ES-I3 (cell line): ENCODE measurements around the gene CCDC127.
"Not testable (repeated sequence)": the region's sequence is repeated elsewhere in the genome, so short reads cannot be mapped to it uniquely, and the experiment has no call there.

ENCODE experiments used
- H3K36me3 ChIP-seq: 2 replicates; pipeline ENCODE4 v1.6.1; 2013; ENCODE audit warnings: mild to moderate bottlenecking, low read length, control low read depth, moderate library complexity; ENCODE audit not compliant: insufficient read depth
- H3K4me1 ChIP-seq: 2 replicates; pipeline ENCODE4 v1.6.1; 2013; ENCODE audit warnings: mild to moderate bottlenecking, control low read depth, low read length; ENCODE audit not compliant: insufficient read depth
- H3K9ac ChIP-seq: 2 replicates; pipeline ENCODE4 v1.6.1; 2013; ENCODE audit warnings: low read depth, mild to moderate bottlenecking, low read length, moderate library complexity
- H3K9me3 ChIP-seq: 2 replicates; pipeline ENCODE4 v1.6.1; 2013; ENCODE audit warnings: mild to moderate bottlenecking, low read length, moderate library complexity; ENCODE audit not compliant: control insufficient read depth, insufficient read depth

The CCDC127 gene

DNA sequence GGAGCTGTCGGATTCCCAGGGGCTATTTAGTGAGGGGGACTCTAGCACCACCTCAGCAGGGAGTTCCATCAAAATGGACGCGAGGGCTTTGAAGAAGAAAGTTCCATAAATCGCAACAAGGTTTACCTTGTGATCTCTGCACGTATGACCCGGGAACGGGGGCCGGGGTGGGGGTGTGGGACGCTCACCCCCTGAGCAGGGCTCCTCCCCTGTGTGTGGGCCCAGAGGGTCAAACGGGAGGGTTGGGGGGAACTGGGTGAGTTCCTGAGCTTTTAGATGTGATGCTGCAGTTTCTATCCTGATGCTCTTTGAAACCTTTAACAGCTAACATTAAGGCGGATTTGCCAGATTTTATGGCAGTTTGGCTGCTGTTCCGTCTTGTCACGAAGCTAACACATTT is 45.5 kb downstream of the CCDC127 start:
- H3K4me1 ChIP-seq = peaks cover 3% of the 10 kb centered on the region; the same call in 1 of the 2 replicates
- H3K9ac ChIP-seq = no peak overlapping the region
- H3K9me3 ChIP-seq = no peaks in the 10 kb centered on the region
- no peaks in the 10 kb centered on the region for H3K36me3 ChIP-seq

DNA sequence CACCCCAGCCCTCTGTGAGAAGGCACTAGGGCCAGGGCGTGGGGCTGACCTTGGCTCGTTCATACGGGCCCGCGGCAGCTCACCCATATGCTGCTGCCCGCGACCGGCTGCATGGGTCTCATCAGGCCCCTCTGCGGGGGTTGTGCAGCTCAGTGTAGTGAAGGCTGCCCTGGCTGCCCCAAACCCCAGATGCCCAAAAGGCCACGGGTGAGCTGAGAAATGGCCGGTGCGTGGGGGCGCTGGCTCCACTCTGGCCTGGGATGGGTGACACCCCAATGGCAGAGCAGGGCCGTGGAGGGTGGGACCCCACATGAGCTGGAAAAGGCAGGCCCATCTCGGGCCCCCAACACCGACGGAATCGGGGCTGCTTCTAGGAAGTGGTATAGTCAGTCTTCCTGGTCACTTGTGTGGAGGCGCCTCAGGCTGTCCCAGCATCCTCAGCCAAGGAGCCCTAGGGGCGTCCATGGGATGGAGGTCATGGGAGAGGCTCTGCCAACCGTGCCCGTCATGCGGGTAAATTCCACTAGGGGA is 46.1 kb downstream of the CCDC127 start:
- H3K4me1 ChIP-seq = peaks cover 3% of the 10 kb centered on the region; the same call in 1 of the 2 replicates
- H3K9me3 ChIP-seq = no peaks in the 10 kb centered on the region
- no peak overlapping the region for H3K9ac ChIP-seq
- H3K36me3 ChIP-seq = no peaks in the 10 kb centered on the region

- H3K9ac ChIP-seq = no peak overlapping the region
- no peaks in the 10 kb centered on the region for H3K36me3 ChIP-seq
- H3K4me1 ChIP-seq = peaks cover 1% of the 10 kb centered on the region; the same call in 1 of the 2 replicates
- no peaks in the 10 kb centered on the region for H3K9me3 ChIP-seq
Measured at GRCh38 chr5:170971-171800, 46.8 kb downstream of the CCDC127 start.

- no peaks in the 10 kb centered on the region for H3K4me1 ChIP-seq
- H3K36me3 ChIP-seq = no peaks in the 10 kb centered on the region
- no peak overlapping the region for H3K9ac ChIP-seq
- no peaks in the 10 kb centered on the region for H3K9me3 ChIP-seq
Measured at GRCh38 chr5:169728-170094, 48.2 kb downstream of the CCDC127 start.

- Histone ChIP-seq H3K36me3 (no peaks in the 10 kb centered on the region), H3K9me3 (no peaks in the 10 kb centered on the region), H3K9ac (no peak overlapping the region), H3K4me1 (no peaks in the 10 kb centered on the region)
Measured at GRCh38 chr5:169071-169727, 48.8 kb downstream of the CCDC127 start.

- Histone ChIP-seq H3K9ac (no peak overlapping the region), H3K9me3 (no peaks in the 10 kb centered on the region), H3K36me3 (no peaks in the 10 kb centered on the region), H3K4me1 (no peaks in the 10 kb centered on the region)
Measured at GRCh38 chr5:167982-168660, 49.8 kb downstream of the CCDC127 start.

- H3K4me1 ChIP-seq = no peaks in the 10 kb centered on the region
Measured at GRCh38 chr5:167511-167910, 50.4 kb downstream of the CCDC127 start.

DNA sequence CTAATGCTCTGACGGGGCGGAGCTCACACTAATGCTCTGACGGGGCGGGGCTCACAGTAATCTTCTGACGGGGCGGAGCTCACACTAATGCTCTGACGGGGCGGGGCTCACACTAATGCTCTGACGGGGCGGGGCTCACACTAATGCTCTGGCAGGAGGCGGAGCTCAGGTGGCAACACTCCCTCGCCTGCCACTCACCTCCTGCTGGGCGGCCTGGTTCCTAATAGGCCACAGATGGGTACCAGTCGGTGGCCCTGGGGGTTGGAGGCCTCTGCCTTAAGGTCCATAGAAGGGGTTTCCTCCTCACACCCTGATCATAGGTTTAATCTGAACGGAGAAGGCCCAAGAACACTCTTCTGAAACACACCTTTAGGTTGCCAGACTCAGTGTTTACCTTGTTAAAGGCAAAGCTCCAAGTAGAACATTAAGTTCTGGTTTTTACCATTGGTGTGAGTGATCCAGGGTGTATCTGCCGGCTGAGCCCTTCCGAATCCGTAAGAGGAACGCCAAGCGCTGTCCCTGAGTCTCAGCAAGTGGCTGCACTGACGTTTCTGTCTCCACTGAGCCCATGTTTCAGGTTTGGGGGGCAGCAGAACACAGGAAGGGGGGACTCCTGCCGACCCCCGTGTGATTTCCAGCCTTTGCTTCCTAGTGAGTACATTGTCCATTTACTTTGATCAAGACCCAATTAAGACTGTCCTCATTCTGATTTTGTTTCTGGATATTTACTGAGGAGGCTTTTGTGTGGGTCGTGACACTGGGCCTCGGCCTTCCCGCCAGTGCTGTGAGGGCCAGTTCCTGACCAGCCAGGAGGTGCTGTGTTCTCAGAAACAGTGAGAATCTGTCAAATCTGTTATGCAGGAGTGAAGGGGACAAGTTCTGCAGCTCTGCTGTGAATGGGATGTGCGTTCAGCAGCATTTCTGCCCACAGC is 51.2 kb downstream of the CCDC127 start:
- Histone ChIP-seq H3K36me3 (no peaks in the 10 kb centered on the region), H3K9ac (no peak overlapping the region), H3K9me3 (no peaks in the 10 kb centered on the region), H3K4me1 (no peaks in the 10 kb centered on the region)

More at GRCh38 chr5:167511-167910, 50.4 kb downstream of the CCDC127 start:
- no peaks in the 10 kb centered on the region for H3K36me3 ChIP-seq
- H3K9me3 ChIP-seq = no peaks in the 10 kb centered on the region
- no peak overlapping the region for H3K9ac ChIP-seq

DNA sequence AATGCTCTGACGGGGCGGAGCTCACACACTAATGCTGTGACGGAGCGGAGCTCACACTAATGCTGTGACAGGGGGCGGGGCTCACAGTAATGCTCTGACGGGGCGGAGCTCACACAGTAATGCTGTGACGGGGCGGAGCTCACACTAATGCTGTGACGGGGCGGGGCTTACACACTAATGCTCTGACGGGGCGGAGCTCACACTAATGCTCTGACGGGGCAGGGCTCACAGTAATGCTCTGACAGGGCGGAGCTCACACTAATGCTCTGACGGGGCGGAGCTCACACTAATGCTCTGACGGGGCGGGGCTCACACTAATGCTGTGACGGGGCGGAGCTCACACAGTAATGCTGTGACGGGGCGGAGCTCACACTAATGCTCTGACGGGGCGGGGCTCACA is 53.2 kb downstream of the CCDC127 start:
- H3K36me3 ChIP-seq, H3K9ac ChIP-seq, H3K9me3 ChIP-seq, H3K4me1 ChIP-seq: not testable (repeated sequence)

- peaks cover 5% of the 10 kb centered on the region; the same call in 1 of the 2 replicates for H3K36me3 ChIP-seq
- H3K9ac ChIP-seq = no peak overlapping the region
- H3K4me1 ChIP-seq = no peaks in the 10 kb centered on the region
- no peaks in the 10 kb centered on the region for H3K9me3 ChIP-seq
Measured at GRCh38 chr5:164244-164643, 53.7 kb downstream of the CCDC127 start.

- Histone ChIP-seq H3K36me3 (peaks cover 5% of the 10 kb centered on the region; the same call in 1 of the 2 replicates), H3K9ac (no peak overlapping the region), H3K4me1 (no peaks in the 10 kb centered on the region), H3K9me3 (no peaks in the 10 kb centered on the region)
Measured at GRCh38 chr5:163841-164240, 54.1 kb downstream of the CCDC127 start.

DNA sequence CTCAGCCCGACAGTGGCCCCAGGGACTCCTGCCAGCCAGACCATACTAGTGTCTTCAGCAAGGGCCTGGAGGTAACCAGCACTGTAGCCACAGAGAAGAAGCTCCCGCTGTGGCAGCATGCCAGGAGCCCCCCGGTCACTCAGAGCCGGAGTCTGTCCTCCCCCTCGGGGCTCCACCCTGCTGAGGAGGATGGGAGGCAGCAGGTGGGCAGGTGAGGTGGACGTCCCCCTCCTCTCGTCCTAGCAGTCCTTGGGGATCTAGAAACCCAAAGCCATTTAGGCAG is 54.7 kb downstream of the CCDC127 start:
- peaks cover 5% of the 10 kb centered on the region; the same call in 1 of the 2 replicates for H3K36me3 ChIP-seq
- no peaks in the 10 kb centered on the region for H3K9me3 ChIP-seq
- H3K4me1 ChIP-seq = no peaks in the 10 kb centered on the region
- no peak overlapping the region for H3K9ac ChIP-seq

DNA sequence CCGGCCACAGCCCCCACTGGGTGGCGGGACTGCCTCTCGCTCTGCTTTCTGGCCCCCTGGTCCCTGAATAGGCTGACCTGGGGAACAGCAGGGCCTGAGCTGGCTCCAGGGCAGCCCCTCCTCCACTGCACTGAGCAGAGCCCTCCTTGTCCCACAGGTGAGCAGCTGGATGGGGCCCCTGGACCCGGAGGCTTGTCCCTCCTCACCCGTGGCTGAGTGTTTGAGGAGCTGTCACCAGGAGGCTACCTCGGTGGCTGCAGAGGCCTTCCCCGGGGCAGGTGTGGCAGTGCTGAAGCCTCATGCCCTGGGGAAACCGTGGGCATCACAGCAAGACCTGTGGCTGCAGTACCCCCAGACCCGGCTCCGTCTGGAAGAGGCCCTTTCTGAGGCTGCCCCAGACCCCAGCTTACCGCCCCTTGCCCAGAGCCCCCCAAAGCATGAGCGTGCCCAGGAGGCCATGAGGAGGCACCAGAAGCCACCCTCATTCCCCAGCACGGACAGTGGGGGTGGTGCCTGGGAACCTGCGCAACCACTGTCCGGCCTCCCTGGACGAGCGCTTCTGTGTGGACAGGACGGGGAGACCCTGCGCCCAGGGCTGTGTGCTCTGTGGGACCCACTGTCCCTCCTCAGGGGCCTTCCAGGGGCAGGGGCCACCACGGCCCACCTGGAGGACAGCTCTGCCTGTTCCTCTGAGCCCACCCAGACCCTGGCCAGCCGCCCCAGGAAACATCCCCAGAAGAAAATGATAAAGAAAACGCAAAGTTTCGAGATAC is 55.2 kb downstream of the CCDC127 start:
- Histone ChIP-seq H3K9me3 (no peaks in the 10 kb centered on the region), H3K36me3 (peaks cover 5% of the 10 kb centered on the region; the same call in 1 of the 2 replicates), H3K9ac (no peak overlapping the region), H3K4me1 (no peaks in the 10 kb centered on the region)
